IMR-90 (cell line): ENCODE data around the gene ZMYM2. TPM values are rescaled to one million over a fixed set of nuclear protein-coding genes. Genes with fewer than 3 reads are reported as not detected.
"Not testable (repeated sequence)": the region's sequence is repeated elsewhere in the genome, so short reads cannot be mapped to it uniquely, and the experiment has no call there.

Experiments used
- ATAC-seq: fragments of 200-7000 bp; cut with Tn5 transposase; 2 replicates; pipeline ENCODE4 v1.9.1; 2020; ENCODE audit warnings: low read depth, mild to moderate bottlenecking, moderate library complexity
- BruUV-seq: library from RNA; stranded (reverse); fragments of 400-500 nt; replicated peaks from 2 replicates; lab custom pipeline; 2021; lab: Mats Ljungman, UMichigan
- CTCF ChIA-PET: fragments of 300-600 bp; formaldehyde crosslinking; extraction: SDS; loops from one replicate; lab custom pipeline; 2021; ENCODE audit warnings: antibody characterized with exemption; lab: Yijun Ruan, JAX
- POLR2A ChIA-PET: fragments of 300-600 bp; sonication (Branson Sonifier 250); formaldehyde crosslinking; loops from one replicate; lab custom pipeline; 2022; ENCODE audit warnings: antibody characterized with exemption; ENCODE audit not compliant: unreplicated experiment; lab: Charles Lee
- DNase-seq: peaks from one replicate; pipeline ENCODE4 v3.0.0; 2013
- H2AFZ ChIP-seq: replicated peaks from 2 replicates; pipeline ENCODE3; 2013; ENCODE audit warnings: low read length, mild to moderate bottlenecking; ENCODE audit not compliant: poor library complexity
- H2AK5ac ChIP-seq: 2 replicates; pipeline ENCODE4 v1.6.1; 2013; ENCODE audit warnings: low read depth, low read length, inconsistent platforms
- H2AK9ac ChIP-seq: replicated peaks from 2 replicates; pipeline ENCODE3; 2013; ENCODE audit warnings: mild to moderate bottlenecking, low read depth, low read length, moderate library complexity; ENCODE audit not compliant: poor library complexity
- H2BK120ac ChIP-seq: 2 replicates; pipeline ENCODE4 v1.6.1; 2013; ENCODE audit warnings: low read depth, low read length, inconsistent platforms
- H2BK15ac ChIP-seq: 3 replicates; pipeline ENCODE4 v1.6.1; 2013; ENCODE audit warnings: low read depth, low read length, inconsistent platforms
- H2BK20ac ChIP-seq: 2 replicates; pipeline ENCODE4 v1.6.1; 2013; ENCODE audit warnings: low read depth, mild to moderate bottlenecking, inconsistent platforms, low read length, moderate library complexity
- H2BK5ac ChIP-seq: 2 replicates; pipeline ENCODE4 v1.6.1; 2013; ENCODE audit warnings: mild to moderate bottlenecking, low read depth, low read length, inconsistent platforms; ENCODE audit not compliant: poor library complexity, severe bottlenecking
- H3K14ac ChIP-seq: replicated peaks from 2 replicates; pipeline ENCODE4 v1.6.1; 2013; ENCODE audit warnings: low read depth, low read length, inconsistent platforms
- H3K18ac ChIP-seq: 2 replicates; pipeline ENCODE4 v1.6.1; 2013; ENCODE audit warnings: low read depth, low read length, control low read depth
- H3K23ac ChIP-seq: 2 replicates; pipeline ENCODE4 v1.6.1; 2013; ENCODE audit warnings: low read depth, low read length, inconsistent platforms
- H3K27ac ChIP-seq: 2 replicates; pipeline ENCODE4 v1.5.1; 2013; ENCODE audit warnings: mild to moderate bottlenecking, control low read depth, low read length; ENCODE audit not compliant: insufficient read depth
- H3K27me3 ChIP-seq: 2 replicates; pipeline ENCODE4 v1.6.1; 2013; ENCODE audit warnings: low read length; ENCODE audit not compliant: control insufficient read depth, insufficient read depth
- H3K36me3 ChIP-seq: 2 replicates; pipeline ENCODE4 v1.6.1; 2013; ENCODE audit warnings: low read length, mixed read lengths; ENCODE audit not compliant: control insufficient read depth, insufficient read depth
- H3K4ac ChIP-seq: 2 replicates; pipeline ENCODE4 v1.6.1; 2013; ENCODE audit warnings: low read depth, low read length, inconsistent platforms
- H3K4me1 ChIP-seq: 2 replicates; pipeline ENCODE4 v1.6.1; 2013; ENCODE audit warnings: low read length, mixed read lengths; ENCODE audit not compliant: control insufficient read depth, insufficient read depth
- H3K4me2 ChIP-seq: 2 replicates; pipeline ENCODE4 v1.6.1; 2013; ENCODE audit warnings: low read depth, mild to moderate bottlenecking, control low read depth, low read length, moderate library complexity
- H3K4me3 ChIP-seq: 2 replicates; pipeline ENCODE4 v1.5.1; 2013; ENCODE audit warnings: low read depth, mild to moderate bottlenecking, control low read depth, low read length, moderate library complexity; ENCODE audit not compliant: insufficient read depth
- H3K56ac ChIP-seq: 2 replicates; pipeline ENCODE4 v1.6.1; 2013; ENCODE audit warnings: low read length, inconsistent platforms; ENCODE audit not compliant: insufficient read depth; ENCODE audit errors: extremely low read depth
- H3K79me1 ChIP-seq, 2 experiments: 2 replicates each; pipeline ENCODE4 v1.6.1; 2013; ENCODE audit warnings: low read length in 2 of 2, inconsistent platforms in 1 of 2, low read depth in 1 of 2
- H3K9ac ChIP-seq: 2 replicates; pipeline ENCODE4 v1.6.1; 2013; ENCODE audit warnings: low read depth, low read length, control low read depth
- H3K9me1 ChIP-seq: 2 replicates; pipeline ENCODE4 v1.6.1; 2013; ENCODE audit warnings: low read length, inconsistent platforms; ENCODE audit not compliant: insufficient read depth
- H3K9me3 ChIP-seq: 2 replicates; pipeline ENCODE4 v1.6.1; 2013; ENCODE audit warnings: low read length; ENCODE audit not compliant: control insufficient read depth, insufficient read depth
- H4K20me1 ChIP-seq: 2 replicates; pipeline ENCODE4 v1.6.1; 2013; ENCODE audit warnings: low read length, inconsistent platforms; ENCODE audit not compliant: insufficient read depth
- H4K5ac ChIP-seq: 2 replicates; pipeline ENCODE4 v1.6.1; 2013; ENCODE audit warnings: mild to moderate bottlenecking, low read depth, low read length, control low read depth
- H4K8ac ChIP-seq, 2 experiments: 2 replicates each; pipeline ENCODE4 v1.6.1; 2013; ENCODE audit warnings: low read depth in 2 of 2, low read length in 2 of 2, control low read depth in 1 of 2, inconsistent platforms in 1 of 2
- H4K91ac ChIP-seq: 2 replicates; pipeline ENCODE4 v1.6.1; 2013; ENCODE audit warnings: low read depth, low read length, inconsistent platforms; ENCODE audit not compliant: insufficient read depth
- MAFK ChIP-seq: IDR thresholded peaks from 2 replicates; pipeline ENCODE4 v1.6.1; 2012; ENCODE audit warnings: low read depth, low read length, improper control_type of control experiment
- WGBS, 2 experiments: methylation state at CpG; one replicate each; pipeline versions ENCODE4 v1.1.5 to v1.1.7; 2013; ENCODE audit warnings: missing lambda C conversion rate in 2 of 2; ENCODE audit not compliant: insufficient read length in 1 of 2; ENCODE audit errors: extremely low coverage in 2 of 2; 5-methylcytosine and 5-hydroxymethylcytosine counted together
- dilution Hi-C: fragments of 300-500 bp; cut with HindIII; formaldehyde crosslinking; loops from one replicate; pipeline ENCODE4 v1.14.3; 2018; ENCODE audit warnings: low sequenced_read_pairs; ENCODE audit not compliant: unreplicated experiment
- in situ Hi-C: fragments of 300-500 bp; cut with MboI; formaldehyde crosslinking; loops from 3 replicates; pipeline ENCODE4 v1.14.3; 2019; ENCODE audit warnings: low sequenced_read_pairs, inconsistent platforms, mixed read lengths
- intact Hi-C: fragments of 100-400 bp; cut with micrococcal nuclease; formaldehyde crosslinking; loops from 2 replicates; pipeline ENCODE4 v1.10.0; 2022
- polyA plus RNA-seq, 3 experiments: library from polyadenylated mRNA; depleted of rRNA; stranded (reverse); fragments of >200 nt; gene quantifications; 2 replicates each; pipeline ENCODE4 v1.2.3, GENCODE V29; 2012; ENCODE audit warnings: low replicate concordance in 1 of 3
- total RNA-seq: library from RNA; depleted of rRNA; stranded (reverse); fragments of >200 nt; gene quantifications from 2 replicates; pipeline ENCODE4 v1.2.3, GENCODE V29; 2012

Gene ZMYM2
- total and polyA plus RNA-seq, 2 of the 4 experiments (the other 2 are of a cell fraction) = 15.7 to 51.1 TPM

GRCh38 chr13:20042603-20043002, 84.1 kb downstream of the ZMYM2 start:
- H3K18ac ChIP-seq, H2AFZ ChIP-seq, H3K4me1 ChIP-seq, dilution Hi-C loops, intact Hi-C loops, H3K4me2 ChIP-seq, ATAC-seq, H3K14ac ChIP-seq, H3K27ac ChIP-seq, H2AK9ac ChIP-seq, H2BK20ac ChIP-seq, H2BK15ac ChIP-seq, DNase-seq, H3K4ac ChIP-seq, H2BK5ac ChIP-seq, H4K8ac ChIP-seq, H2AK5ac ChIP-seq, H4K91ac ChIP-seq, CTCF ChIA-PET, H3K9me3 ChIP-seq, H3K56ac ChIP-seq, H4K5ac ChIP-seq, H2BK120ac ChIP-seq, H3K9ac ChIP-seq, in situ Hi-C loops, POLR2A ChIA-PET, H3K9me1 ChIP-seq, BruUV-seq, H3K27me3 ChIP-seq, H3K4me3 ChIP-seq, H3K23ac ChIP-seq: not testable (repeated sequence)
- WGBS, 2 experiments = 100% methylated on average over 1 of the region's 4 CpGs; no CpG with 5 or more reads in 1 of the 2 experiments
- peaks cover 3 to 51% of the 10 kb centered on the region in 2 experiments for H3K79me1 ChIP-seq
- peaks cover 25% of the 10 kb centered on the region for H3K36me3 ChIP-seq
- peaks cover 14% of the 10 kb centered on the region; the same call in 1 of the 2 replicates for H4K20me1 ChIP-seq
- TF ChIP-seq MAFK = peak; percentile 17; the same call in 1 of the 2 replicates
